ENCODE data around the gene MAPK8. TPM values are rescaled to one million over a fixed set of nuclear protein-coding genes. Genes with fewer than 3 reads are reported as not detected.
A peak's percentile ranks its signal among the peaks of the same experiment; 100 is the strongest.

The MAPK8 gene
- total and polyA plus RNA-seq, 10 donors = 5.2 to 61.4 (median 37.4) TPM

- no peaks in the 10 kb centered on the region for H3K9me3 ChIP-seq
- no peak overlapping the region for H3K4me3 ChIP-seq
- TF ChIP-seq POLR2A (IDR thresholded peaks at IDR 0.05) (no peak), POLR2AphosphoS5 (IDR thresholded peaks at IDR 0.05) (no peak), CTCF (IDR thresholded peaks at IDR 0.05 in 8 of 11, conservative IDR thresholded peaks at IDR 0.05 in 3 of 11) (no peak)
- H3K27me3 ChIP-seq (replicated peaks in 1 of 7) = peaks cover 0 to 38% (median 0%) of the 10 kb centered on the region in 7 donors
- DNase-seq = peak; percentile 64
- H3K36me3 ChIP-seq = no peaks in the 10 kb centered on the region
- intact Hi-C loops (cut with DNase I; ENCODE audit: low total_unique reads) = no loop called here
- WGBS, 5 donors = 70 to 85% (median 80%) methylated on average over 16 to 20 of the region's 20 CpGs
- no peaks in the 10 kb centered on the region for H3K4me1 ChIP-seq
- H3K27ac ChIP-seq = no peak overlapping the region
Observed at GRCh38 chr10:48444861-48445841, 138.7 kb downstream of the MAPK8 start.

GRCh38 chr10:48445932-48446331 lies 139.5 kb downstream of the MAPK8 start:
- no peak for DNase-seq
- no peak for TF ChIP-seq CTCF (IDR thresholded peaks at IDR 0.05 in 8 of 11, conservative IDR thresholded peaks at IDR 0.05 in 3 of 11)
- no peak for TF ChIP-seq POLR2A (IDR thresholded peaks at IDR 0.05)
- no peak for TF ChIP-seq POLR2AphosphoS5 (IDR thresholded peaks at IDR 0.05)
- Histone ChIP-seq H3K36me3 (no peaks in the 10 kb centered on the region), H3K27ac (no peak overlapping the region), H3K9me3 (no peaks in the 10 kb centered on the region), H3K4me1 (no peaks in the 10 kb centered on the region), H3K27me3 (replicated peaks in 1 of 7) (peaks cover 0 to 42% (median 0%) of the 10 kb centered on the region in 7 donors), H3K4me3 (no peak overlapping the region)
- WGBS, 5 donors = 81 to 95% (median 85%) methylated on average over 7 of the region's 7 CpGs
- intact Hi-C loops (cut with DNase I; ENCODE audit: low total_unique reads) = no loop called here

- H3K4me3 ChIP-seq = no peak overlapping the region
- intact Hi-C loops (cut with DNase I; ENCODE audit: low total_unique reads) = no loop called here
Observed at GRCh38 chr10:48446785-48447184, 140.3 kb downstream of the MAPK8 start.

More at GRCh38 chr10:48446785-48447184, 140.3 kb downstream of the MAPK8 start:
- 57 to 77% (median 69%) methylated on average over 7 of the region's 7 CpGs for WGBS, 5 donors
- DNase-seq = peak; percentile 59
- H3K36me3 ChIP-seq = no peaks in the 10 kb centered on the region
- TF ChIP-seq POLR2AphosphoS5 (IDR thresholded peaks at IDR 0.05) = no peak
- no peak for TF ChIP-seq CTCF (IDR thresholded peaks at IDR 0.05 in 8 of 11, conservative IDR thresholded peaks at IDR 0.05 in 3 of 11)
- TF ChIP-seq POLR2A (IDR thresholded peaks at IDR 0.05) = no peak
- no peak overlapping the region for H3K27ac ChIP-seq
- no peaks in the 10 kb centered on the region for H3K9me3 ChIP-seq
- no peaks in the 10 kb centered on the region for H3K4me1 ChIP-seq
- peaks cover 0 to 42% (median 0%) of the 10 kb centered on the region in 7 donors for H3K27me3 ChIP-seq (replicated peaks in 1 of 7)
